ENCODE measurements around the gene ARV1.
"Not testable (repeated sequence)": the region's sequence is repeated elsewhere in the genome, so short reads cannot be mapped to it uniquely, and the experiment has no call there.

Gene ARV1

DNA sequence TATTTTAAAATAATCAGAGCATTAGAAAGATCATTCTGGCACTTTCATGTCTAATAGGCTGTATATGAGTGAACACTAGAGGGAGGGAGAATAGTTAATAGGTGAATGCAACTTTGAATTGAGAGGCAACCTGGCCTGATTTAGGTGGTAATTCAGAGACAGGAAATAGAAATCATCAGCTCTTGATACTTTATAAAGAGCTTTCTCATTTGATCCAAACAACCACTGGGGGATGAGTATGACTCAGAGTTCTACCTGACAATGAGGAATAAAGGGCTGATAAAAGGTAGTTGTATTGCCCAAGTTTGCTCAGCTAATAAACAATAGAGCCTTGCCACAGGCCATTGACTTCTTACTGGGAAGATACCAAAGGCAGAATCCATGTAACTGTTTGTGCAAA lies 66.4 kb downstream of the ARV1 start:
- no peak for DNase-seq

GRCh38 chr1:231045921-231046729 lies 67.2 kb downstream of the ARV1 start:
- DNase-seq = not testable (repeated sequence)

DNA sequence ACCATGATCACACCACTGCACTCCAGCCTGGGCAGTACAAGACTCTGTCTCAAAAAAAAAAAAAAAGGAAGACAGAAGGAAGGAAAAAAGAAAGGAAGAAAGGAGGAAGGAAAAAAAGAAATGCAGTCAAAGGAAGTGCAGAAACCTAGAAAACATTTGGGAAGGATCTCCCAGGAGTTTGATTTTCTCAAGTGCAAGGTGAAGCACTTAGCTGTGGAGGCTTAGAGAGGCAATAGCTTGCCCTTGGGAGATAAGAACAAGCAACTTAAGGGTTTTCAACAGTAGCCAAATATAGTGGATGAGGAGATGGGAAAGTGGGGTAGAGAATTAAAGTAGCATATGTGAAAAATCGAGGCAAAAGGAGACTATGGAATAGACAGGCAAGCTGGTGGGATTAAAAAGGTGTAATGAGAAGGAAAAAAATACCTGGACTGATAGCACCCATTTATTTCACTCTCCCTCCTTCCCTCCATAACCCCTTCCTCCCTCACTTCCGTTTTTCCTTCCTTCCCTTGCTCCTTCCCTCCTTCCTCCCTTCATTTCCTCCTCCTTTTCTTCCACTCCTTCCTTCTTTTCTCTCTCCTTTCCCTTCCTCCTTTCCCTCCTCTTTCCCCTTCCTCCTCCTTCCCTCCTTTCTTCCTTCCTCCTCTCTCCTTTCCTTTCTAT lies 68.0 kb downstream of the ARV1 start:
- DNase-seq = no peak

DNA sequence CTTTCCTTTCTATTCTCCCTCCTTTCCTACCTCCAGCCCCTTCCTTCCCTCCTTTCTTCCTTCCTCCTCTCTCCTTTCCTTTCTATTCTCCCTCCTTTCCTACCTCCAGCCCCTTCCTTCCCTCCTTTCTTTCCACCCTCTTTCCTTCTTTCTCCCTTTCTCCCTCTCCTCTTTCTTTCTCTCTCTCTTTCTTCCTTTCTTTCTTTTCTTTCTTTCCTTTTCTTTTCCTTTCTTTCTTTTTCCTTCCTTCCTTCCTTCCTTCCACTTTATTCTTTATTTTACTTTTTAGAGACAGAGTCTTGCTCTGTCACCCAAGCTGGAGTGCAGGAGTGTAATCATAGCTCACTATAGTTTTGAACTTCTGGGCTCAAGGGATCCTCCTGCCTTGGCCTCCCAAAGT lies 68.6 kb downstream of the ARV1 start:
- not testable (repeated sequence) for DNase-seq

DNA sequence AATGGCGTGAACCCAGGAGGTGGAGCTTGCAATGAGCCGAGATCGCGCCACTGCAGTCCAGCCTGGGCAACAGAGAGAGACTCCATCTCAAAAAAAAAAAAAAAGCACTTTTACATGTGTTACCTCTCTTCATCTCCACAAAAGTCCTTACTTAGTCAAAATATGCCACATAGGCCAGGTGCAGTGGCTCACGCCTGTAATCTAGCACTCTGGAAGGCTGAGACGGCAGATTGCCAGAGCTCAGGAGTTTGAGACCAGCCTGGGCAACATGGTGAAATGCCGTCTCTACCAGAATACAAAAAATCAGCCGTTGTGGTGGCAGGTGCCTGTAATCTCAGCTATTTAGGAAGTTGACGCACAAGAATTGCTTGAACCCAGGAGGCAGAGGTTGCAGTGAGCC lies 69.5 kb downstream of the ARV1 start:
- not testable (repeated sequence) for DNase-seq

- DNase-seq = no peak
Observed at GRCh38 chr1:231049121-231049979, 70.5 kb downstream of the ARV1 start.
